Activated CD4-positive, alpha-beta memory T cell treated with anti-CD3 and anti-CD28 coated beads, Interleukin-2, amount 10 ng/mL, durations not matched to agents 7 days and 5 days (primary cell): ENCODE results near the gene RNF220. TPM values are rescaled to one million over a fixed set of nuclear protein-coding genes. Genes with fewer than 3 reads are reported as not detected.
"Not testable (repeated sequence)": the region's sequence is repeated elsewhere in the genome, so short reads cannot be mapped to it uniquely, and the experiment has no call there.

Experiments used
- CTCF ChIA-PET: fragments of 350-600 bp; sonication (Branson Sonifier 250); formaldehyde crosslinking; loops from one replicate; lab custom pipeline; 2021; ENCODE audit warnings: antibody characterized with exemption, inconsistent platforms; lab: Charles Lee
- POLR2A ChIA-PET: fragments of 350-600 bp; sonication (Branson Sonifier 250); formaldehyde crosslinking; loops from one replicate; lab custom pipeline; 2021; ENCODE audit warnings: antibody characterized with exemption; lab: Charles Lee
- DNase-seq: peaks from one replicate; pipeline ENCODE4 v3.0.0-alpha.2; 2020
- H3K27ac Mint-ChIP-seq: one replicate; pipeline ENCODE4 v1.8.0; 2021; ENCODE audit warnings: mild to moderate bottlenecking, mixed read lengths
- H3K27me3 Mint-ChIP-seq: one replicate; pipeline ENCODE4 v1.8.0; 2021; ENCODE audit warnings: mixed read lengths
- H3K36me3 Mint-ChIP-seq: one replicate; pipeline ENCODE4 v1.8.0; 2021; ENCODE audit warnings: low read depth, mixed read lengths
- H3K4me1 Mint-ChIP-seq: one replicate; pipeline ENCODE4 v1.8.0; 2021; ENCODE audit warnings: mixed read lengths
- H3K4me3 Mint-ChIP-seq: one replicate; pipeline ENCODE4 v1.8.0; 2021; ENCODE audit warnings: mild to moderate bottlenecking, mixed read lengths
- H3K9me3 Mint-ChIP-seq: one replicate; pipeline ENCODE4 v1.8.0; 2021; ENCODE audit warnings: mixed read lengths
- total RNA-seq, 2 experiments: library from RNA; stranded (reverse); gene quantifications; one replicate each; pipeline ENCODE4 v1.2.3, GENCODE V29; 2021

The RNF220 gene
- total RNA-seq, 2 experiments from 2014 or later = 69.0 to 70.7 TPM

- Mint-ChIP-seq H3K9me3 (no peaks in the 10 kb centered on the region), H3K27me3 (peaks cover 11% of the 10 kb centered on the region), H3K27ac (no peak overlapping the region), H3K4me1 (no peaks in the 10 kb centered on the region), H3K4me3 (no peak overlapping the region), H3K36me3 (no peaks in the 10 kb centered on the region)
- POLR2A ChIA-PET = no interaction called here
- CTCF ChIA-PET = no interaction called here
- DNase-seq = no peak
Observed at GRCh38 chr1:44499306-44499705, 94.3 kb downstream of the RNF220 start.

GRCh38 chr1:44500181-44501046 is 95.4 kb downstream of the RNF220 start:
- H3K4me3 Mint-ChIP-seq = no peak overlapping the region
- H3K9me3 Mint-ChIP-seq = no peaks in the 10 kb centered on the region
- no peaks in the 10 kb centered on the region for H3K4me1 Mint-ChIP-seq
- peaks cover 9% of the 10 kb centered on the region for H3K27me3 Mint-ChIP-seq
- CTCF ChIA-PET = no interaction called here
- no peaks in the 10 kb centered on the region for H3K36me3 Mint-ChIP-seq
- no peak overlapping the region for H3K27ac Mint-ChIP-seq
- no peak for DNase-seq
- POLR2A ChIA-PET = no interaction called here

DNA sequence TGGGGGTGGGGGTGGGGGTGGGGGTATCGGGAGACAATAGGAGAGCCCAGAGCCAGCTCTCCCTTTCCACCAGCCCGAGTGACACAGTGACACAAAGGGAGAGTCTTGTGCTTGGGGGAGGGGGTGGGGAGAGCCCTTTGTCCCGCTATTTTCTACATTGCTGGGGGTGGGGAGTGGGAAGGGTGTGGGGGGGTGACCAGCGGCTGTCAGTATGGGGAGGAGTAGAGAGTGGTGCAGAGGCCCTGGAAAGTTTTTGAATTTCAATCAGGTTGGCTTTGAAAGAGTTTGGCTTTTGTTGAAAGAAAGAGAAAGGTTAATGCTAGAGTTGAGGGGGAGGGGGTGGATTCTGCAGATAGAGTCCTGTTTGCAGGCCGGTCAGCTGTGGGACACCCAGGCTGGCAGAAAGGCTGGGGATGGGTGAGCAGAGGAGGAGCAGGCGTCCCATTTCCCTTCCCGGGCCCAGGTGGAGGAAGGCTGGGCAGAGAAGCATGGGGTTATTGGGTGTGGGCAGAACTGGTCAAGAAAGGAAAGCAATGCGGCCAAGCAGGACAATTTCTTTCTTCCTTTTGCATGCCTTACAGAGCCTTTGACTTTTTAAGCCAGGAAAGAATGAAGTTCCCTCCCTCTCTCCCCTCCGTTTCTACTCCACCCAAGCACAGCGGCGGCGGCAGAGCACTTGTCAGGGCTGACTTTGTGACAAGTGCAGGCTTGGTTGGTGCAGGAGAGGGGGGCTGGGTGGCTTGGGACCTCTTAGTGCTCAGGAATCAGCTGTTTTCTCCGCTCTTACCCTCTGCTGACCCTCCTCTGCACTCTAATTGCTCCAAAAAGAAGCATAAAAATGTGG is 96.2 kb downstream of the RNF220 start:
- ChIA-PET POLR2A (interaction anchor here (0.5 kb wide), 1 partner anchor 836 kb away, joined by 3 read pairs; no protein-coding TSS in a partner anchor), CTCF (no interaction called here)

DNA sequence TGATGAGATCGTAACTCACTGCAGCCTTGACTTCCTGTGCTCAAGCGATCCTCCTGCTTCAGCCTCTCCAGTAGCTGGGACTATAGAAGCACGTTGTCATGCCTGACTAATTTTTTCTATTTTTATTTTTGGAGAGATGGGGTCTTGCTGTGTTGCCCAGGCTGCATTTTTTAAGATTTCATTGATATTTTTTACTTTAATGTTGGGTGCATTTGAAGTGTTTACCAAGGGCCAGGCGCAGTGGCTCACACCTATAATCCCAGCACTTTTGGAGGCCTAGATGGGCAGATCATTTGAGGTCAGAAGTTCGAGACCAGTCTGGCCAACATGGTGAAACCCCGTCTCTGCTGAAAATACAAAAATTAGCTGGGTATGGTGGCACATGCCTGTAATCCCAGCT is 97.8 kb downstream of the RNF220 start:
- DNase-seq, H3K36me3 Mint-ChIP-seq, H3K4me1 Mint-ChIP-seq, CTCF ChIA-PET, H3K9me3 Mint-ChIP-seq, H3K4me3 Mint-ChIP-seq, H3K27me3 Mint-ChIP-seq, H3K27ac Mint-ChIP-seq, POLR2A ChIA-PET: not testable (repeated sequence)

More for the DNA sequence above, 96.2 kb downstream of the RNF220 start:
- no peaks in the 10 kb centered on the region for H3K4me1 Mint-ChIP-seq
- H3K9me3 Mint-ChIP-seq = no peaks in the 10 kb centered on the region
- DNase-seq = no peak
- H3K4me3 Mint-ChIP-seq = no peak overlapping the region
- H3K36me3 Mint-ChIP-seq = no peaks in the 10 kb centered on the region
- peaks cover under 1% of the 10 kb centered on the region for H3K27me3 Mint-ChIP-seq
- no peak overlapping the region for H3K27ac Mint-ChIP-seq

DNA sequence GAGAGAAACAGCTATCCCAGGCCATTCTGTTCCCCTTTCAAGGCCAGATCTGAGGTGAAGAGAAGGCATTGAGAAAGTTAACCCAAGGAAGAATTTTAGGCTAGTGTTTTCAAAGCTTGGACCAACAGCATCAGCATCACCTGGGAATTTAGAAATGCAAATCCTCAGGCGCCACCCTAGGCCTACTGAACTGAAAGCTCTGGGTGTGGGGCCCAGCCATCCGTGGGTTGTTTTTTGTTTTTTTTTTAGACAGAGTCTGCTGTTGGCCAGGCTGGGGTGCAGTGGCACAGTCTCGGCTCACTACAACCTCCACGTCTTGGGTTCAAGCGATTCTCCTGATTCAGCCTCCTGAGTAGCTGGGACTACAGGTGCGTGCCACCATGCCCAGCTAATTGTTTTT is 98.6 kb downstream of the RNF220 start:
- Mint-ChIP-seq H3K27me3 (peaks cover 2% of the 10 kb centered on the region), H3K36me3 (no peaks in the 10 kb centered on the region), H3K4me3 (no peak overlapping the region), H3K4me1 (no peaks in the 10 kb centered on the region), H3K9me3 (no peaks in the 10 kb centered on the region), H3K27ac (no peak overlapping the region)
- ChIA-PET CTCF (interaction anchor here (0.7 kb wide), 1 partner anchor 38 kb away, joined by 3 read pairs; no protein-coding TSS in a partner anchor), POLR2A (no interaction called here)
- DNase-seq = no peak

DNA sequence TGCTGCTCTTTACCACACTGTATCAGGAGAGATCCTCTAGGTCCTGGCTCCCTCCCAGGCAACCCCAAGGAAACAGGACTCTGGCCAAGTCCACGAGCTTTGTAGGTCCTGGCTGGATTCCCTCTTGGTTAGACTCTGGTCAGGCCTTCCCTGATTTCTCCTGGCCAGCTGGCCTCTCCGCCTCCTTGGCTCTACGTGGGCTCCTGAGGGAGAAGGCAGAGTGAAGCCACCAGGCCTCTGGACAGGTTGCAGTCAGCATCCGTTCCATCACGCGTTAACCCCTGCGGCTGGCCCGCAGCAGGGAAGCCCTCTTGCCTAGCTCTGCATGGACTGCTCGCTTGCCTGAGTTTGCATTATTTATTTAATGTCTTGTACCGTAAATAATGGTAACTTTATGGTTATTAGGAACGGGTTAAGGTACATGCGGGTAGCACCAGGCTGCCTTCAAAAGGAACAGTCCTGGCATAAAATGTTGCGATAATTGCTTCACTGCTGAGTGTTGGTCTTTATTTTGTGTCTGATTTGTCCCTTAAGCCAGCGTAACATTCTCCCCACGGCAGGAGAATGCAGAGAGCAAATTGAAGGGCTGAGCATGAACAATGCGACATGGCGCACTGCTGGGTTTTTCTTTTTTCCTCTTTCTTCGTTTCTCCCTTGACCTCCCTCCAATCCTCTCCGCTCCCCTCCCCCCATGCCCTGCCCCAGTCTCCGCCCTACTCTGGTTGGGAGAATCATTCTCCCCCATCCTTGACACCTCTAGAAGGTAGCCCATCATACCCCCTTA is 100.3 kb downstream of the RNF220 start:
- ChIA-PET POLR2A (no interaction called here), CTCF (no interaction called here)

GRCh38 chr1:44507490-44508396 is 102.7 kb downstream of the RNF220 start:
- CTCF ChIA-PET = interaction anchor here (0.7 kb wide), 1 partner anchor 161 kb away, joined by 3 read pairs; no protein-coding TSS in a partner anchor

More for the DNA sequence above, 100.3 kb downstream of the RNF220 start:
- no peak for DNase-seq
- no peaks in the 10 kb centered on the region for H3K9me3 Mint-ChIP-seq
- H3K27ac Mint-ChIP-seq = no peak overlapping the region
- peaks cover 3% of the 10 kb centered on the region for H3K27me3 Mint-ChIP-seq
- no peaks in the 10 kb centered on the region for H3K36me3 Mint-ChIP-seq
- H3K4me1 Mint-ChIP-seq = no peaks in the 10 kb centered on the region
- no peak overlapping the region for H3K4me3 Mint-ChIP-seq

DNA sequence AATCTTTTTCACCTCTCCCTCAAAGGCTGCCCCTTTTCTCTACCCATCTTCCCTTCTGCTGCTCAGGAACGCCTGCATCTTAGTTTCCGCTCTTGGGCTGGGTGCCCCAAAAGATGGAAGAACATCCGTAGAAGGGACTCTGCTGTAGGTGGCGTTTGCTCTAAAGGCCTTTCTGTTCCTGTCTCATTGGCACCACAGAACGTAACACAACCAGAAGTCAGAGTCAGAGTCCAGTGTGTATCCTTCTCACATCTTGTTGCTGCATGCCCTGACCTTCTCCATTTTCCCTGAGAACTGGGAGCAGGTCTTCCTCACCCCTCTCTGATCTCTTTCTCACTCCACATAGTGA is 103.3 kb downstream of the RNF220 start:
- POLR2A ChIA-PET = no interaction called here
- no peaks in the 10 kb centered on the region for H3K36me3 Mint-ChIP-seq
- no peak overlapping the region for H3K27ac Mint-ChIP-seq
- no peak for DNase-seq
- H3K4me3 Mint-ChIP-seq = no peak overlapping the region
- H3K27me3 Mint-ChIP-seq = peaks cover 8% of the 10 kb centered on the region
- peaks cover 14% of the 10 kb centered on the region for H3K4me1 Mint-ChIP-seq
- CTCF ChIA-PET = no interaction called here
- no peaks in the 10 kb centered on the region for H3K9me3 Mint-ChIP-seq

More at GRCh38 chr1:44507490-44508396, 102.7 kb downstream of the RNF220 start:
- H3K4me3 Mint-ChIP-seq = no peak overlapping the region
- no peak for DNase-seq
- H3K4me1 Mint-ChIP-seq = peaks cover 14% of the 10 kb centered on the region
- H3K27me3 Mint-ChIP-seq = peaks cover 8% of the 10 kb centered on the region
- POLR2A ChIA-PET = no interaction called here
- no peaks in the 10 kb centered on the region for H3K9me3 Mint-ChIP-seq
- H3K36me3 Mint-ChIP-seq = no peaks in the 10 kb centered on the region
- no peak overlapping the region for H3K27ac Mint-ChIP-seq

GRCh38 chr1:44511363-44511762 is 106.3 kb downstream of the RNF220 start:
- no peaks in the 10 kb centered on the region for H3K9me3 Mint-ChIP-seq
- ChIA-PET POLR2A (no interaction called here), CTCF (no interaction called here)
- H3K27me3 Mint-ChIP-seq = peaks cover 27% of the 10 kb centered on the region
- H3K27ac Mint-ChIP-seq = no peak overlapping the region
- H3K4me3 Mint-ChIP-seq = no peak overlapping the region
- peaks cover 14% of the 10 kb centered on the region for H3K4me1 Mint-ChIP-seq
- no peaks in the 10 kb centered on the region for H3K36me3 Mint-ChIP-seq
- no peak for DNase-seq

- no peak overlapping the region for H3K27ac Mint-ChIP-seq
- peaks cover 14% of the 10 kb centered on the region for H3K4me1 Mint-ChIP-seq
- peaks cover 29% of the 10 kb centered on the region for H3K27me3 Mint-ChIP-seq
- no peak for DNase-seq
- H3K4me3 Mint-ChIP-seq = no peak overlapping the region
- ChIA-PET POLR2A (no interaction called here), CTCF (interaction anchor here (1.8 kb wide), 1 partner anchor 60 kb away, joined by 6 read pairs; no protein-coding TSS in a partner anchor)
- H3K9me3 Mint-ChIP-seq = no peaks in the 10 kb centered on the region
- H3K36me3 Mint-ChIP-seq = no peaks in the 10 kb centered on the region
Observed at GRCh38 chr1:44511769-44512168, 106.7 kb downstream of the RNF220 start.

DNA sequence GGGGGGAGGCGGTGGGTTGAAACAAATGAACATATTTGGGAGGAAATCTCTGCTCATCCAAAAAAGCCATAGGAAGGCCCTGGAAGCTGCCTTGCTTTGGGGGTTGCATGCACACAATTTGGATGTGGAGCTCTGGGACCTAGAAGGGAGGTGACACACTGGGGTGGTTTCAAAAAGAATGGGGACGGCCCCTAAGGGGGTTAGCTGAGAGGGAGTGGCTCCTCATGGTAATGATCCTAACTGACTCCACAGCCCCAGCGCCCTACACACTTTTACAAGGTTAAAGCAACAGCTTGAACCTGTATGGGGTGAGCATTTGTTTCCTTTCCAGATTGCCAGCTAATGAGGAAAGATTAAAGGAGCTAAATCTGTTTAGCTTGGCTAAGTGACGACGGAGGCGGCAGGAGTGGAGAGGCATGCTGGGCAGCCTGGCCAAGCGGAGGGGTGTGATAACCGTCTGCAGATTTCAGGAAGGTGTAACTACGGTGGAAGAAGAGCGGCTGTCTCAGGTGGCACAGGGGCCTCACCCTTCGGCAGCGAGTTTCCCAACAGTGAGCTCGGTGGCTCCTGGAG is 107.3 kb downstream of the RNF220 start:
- CTCF ChIA-PET = interaction anchor here (1.8 kb wide), 1 partner anchor 60 kb away, joined by 6 read pairs; no protein-coding TSS in a partner anchor
- H3K27me3 Mint-ChIP-seq = peaks cover 35% of the 10 kb centered on the region

More for the DNA sequence above, 107.3 kb downstream of the RNF220 start:
- POLR2A ChIA-PET = no interaction called here
- no peak for DNase-seq
- peaks cover 14% of the 10 kb centered on the region for H3K4me1 Mint-ChIP-seq
- H3K9me3 Mint-ChIP-seq = no peaks in the 10 kb centered on the region
- H3K36me3 Mint-ChIP-seq = no peaks in the 10 kb centered on the region
- H3K4me3 Mint-ChIP-seq = no peak overlapping the region
- H3K27ac Mint-ChIP-seq = no peak overlapping the region
